GM23338 (cell line): Measurements from ENCODE around the gene ZNF670.

ENCODE experiments used
- CREB1 ChIP-seq: fragments of 250-450 bp; sonication (Bioruptor Pico); IDR thresholded peaks from 2 replicates; pipeline ENCODE4 v1.5.0; 2020; ENCODE audit warnings: low read depth, mild to moderate bottlenecking, moderate library complexity
- EZH2 ChIP-seq: fragments of 200-600 bp; sonication (generic); IDR thresholded peaks from one replicate; pipeline ENCODE4 v1.8.0; 2017; ENCODE audit warnings: antibody characterized with exemption, mild to moderate bottlenecking, low read depth; ENCODE audit not compliant: unreplicated experiment
- EZH2phosphoT487 ChIP-seq: fragments of 200-600 bp; sonication (generic); IDR thresholded peaks from one replicate; pipeline ENCODE4 v1.8.1; 2018; ENCODE audit warnings: antibody characterized with exemption; ENCODE audit not compliant: unreplicated experiment
- JUNB ChIP-seq: IDR thresholded peaks from one replicate; pipeline ENCODE4 v1.6.1; 2016; ENCODE audit warnings: antibody characterized with exemption; ENCODE audit not compliant: unreplicated experiment
- NANOG ChIP-seq: IDR thresholded peaks from 2 replicates; pipeline ENCODE4 v1.6.1; 2016; ENCODE audit warnings: antibody characterized with exemption, borderline replicate concordance
- POLR2AphosphoS5 ChIP-seq: IDR thresholded peaks from 2 replicates; pipeline ENCODE4 v1.6.1; 2016; ENCODE audit warnings: antibody characterized with exemption, low read depth
- REST ChIP-seq: IDR thresholded peaks from one replicate; pipeline ENCODE4 v1.6.1; 2018; ENCODE audit warnings: antibody characterized with exemption; ENCODE audit not compliant: unreplicated experiment
- STAT1 ChIP-seq: IDR thresholded peaks from one replicate; pipeline ENCODE4 v1.6.1; 2016; ENCODE audit warnings: antibody characterized with exemption; ENCODE audit not compliant: unreplicated experiment
- ZNF114 ChIP-seq: fragments of 250-450 bp; sonication (Bioruptor Pico); IDR thresholded peaks from 2 replicates; pipeline ENCODE4 v1.5.0; 2020; ENCODE audit warnings: mild to moderate bottlenecking, moderate library complexity
- TF ChIP-seq, protein P1 (sequence below), 2 experiments: fragments of 200-600 bp in 1 of 2; sonication (generic) in 1 of 2; conservative IDR thresholded peaks; 2 replicates each; pipeline versions ENCODE4 v1.5.1 to v1.6.1; 2016 to 2017; ENCODE audit warnings: antibody characterized with exemption in 2 of 2, low read depth in 2 of 2, mild to moderate bottlenecking in 2 of 2, moderate library complexity in 1 of 2
- TF ChIP-seq, protein P2 (sequence below): IDR thresholded peaks from 2 replicates; pipeline ENCODE4 v1.6.1; 2016; ENCODE audit warnings: antibody characterized with exemption
- TF ChIP-seq, protein P3 (sequence below): fragments of 250-450 bp; sonication (Bioruptor Pico); IDR thresholded peaks from 2 replicates; pipeline ENCODE4 v1.5.0; 2020; ENCODE audit warnings: mild to moderate bottlenecking, moderate library complexity

DNA sequence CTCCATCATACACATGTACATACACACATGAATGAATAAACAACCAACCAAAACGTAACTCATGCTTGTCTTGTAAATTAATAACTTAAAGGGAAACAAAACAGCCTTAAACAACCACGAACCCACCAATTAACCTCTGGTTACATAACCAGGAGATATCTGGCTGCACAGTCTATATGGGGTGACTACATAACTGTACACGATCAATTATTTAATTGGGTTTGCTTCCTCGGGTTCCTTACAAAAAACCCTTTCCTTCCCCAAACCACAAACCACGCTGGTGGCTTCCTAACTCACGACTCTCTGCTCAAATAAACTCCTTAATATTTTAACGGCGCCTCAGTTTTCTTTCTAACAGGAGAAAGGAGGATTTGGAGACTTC lies 744 bp downstream of the ZNF670 start:
- TF ChIP-seq, protein P1, sequence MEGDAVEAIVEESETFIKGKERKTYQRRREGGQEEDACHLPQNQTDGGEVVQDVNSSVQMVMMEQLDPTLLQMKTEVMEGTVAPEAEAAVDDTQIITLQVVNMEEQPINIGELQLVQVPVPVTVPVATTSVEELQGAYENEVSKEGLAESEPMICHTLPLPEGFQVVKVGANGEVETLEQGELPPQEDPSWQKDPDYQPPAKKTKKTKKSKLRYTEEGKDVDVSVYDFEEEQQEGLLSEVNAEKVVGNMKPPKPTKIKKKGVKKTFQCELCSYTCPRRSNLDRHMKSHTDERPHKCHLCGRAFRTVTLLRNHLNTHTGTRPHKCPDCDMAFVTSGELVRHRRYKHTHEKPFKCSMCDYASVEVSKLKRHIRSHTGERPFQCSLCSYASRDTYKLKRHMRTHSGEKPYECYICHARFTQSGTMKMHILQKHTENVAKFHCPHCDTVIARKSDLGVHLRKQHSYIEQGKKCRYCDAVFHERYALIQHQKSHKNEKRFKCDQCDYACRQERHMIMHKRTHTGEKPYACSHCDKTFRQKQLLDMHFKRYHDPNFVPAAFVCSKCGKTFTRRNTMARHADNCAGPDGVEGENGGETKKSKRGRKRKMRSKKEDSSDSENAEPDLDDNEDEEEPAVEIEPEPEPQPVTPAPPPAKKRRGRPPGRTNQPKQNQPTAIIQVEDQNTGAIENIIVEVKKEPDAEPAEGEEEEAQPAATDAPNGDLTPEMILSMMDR (conservative IDR thresholded peaks at IDR 0.05; ENCODE audit: low read depth in 2 of 2): no peak
- TF ChIP-seq CREB1 (CRISPR knock-in tag) (no peak), REST (no peak), EZH2 (no peak), POLR2AphosphoS5 (no peak), ZNF114 (no peak), EZH2phosphoT487 (no peak), NANOG (no peak), STAT1 (no peak), JUNB (no peak)
- TF ChIP-seq, protein P2, sequence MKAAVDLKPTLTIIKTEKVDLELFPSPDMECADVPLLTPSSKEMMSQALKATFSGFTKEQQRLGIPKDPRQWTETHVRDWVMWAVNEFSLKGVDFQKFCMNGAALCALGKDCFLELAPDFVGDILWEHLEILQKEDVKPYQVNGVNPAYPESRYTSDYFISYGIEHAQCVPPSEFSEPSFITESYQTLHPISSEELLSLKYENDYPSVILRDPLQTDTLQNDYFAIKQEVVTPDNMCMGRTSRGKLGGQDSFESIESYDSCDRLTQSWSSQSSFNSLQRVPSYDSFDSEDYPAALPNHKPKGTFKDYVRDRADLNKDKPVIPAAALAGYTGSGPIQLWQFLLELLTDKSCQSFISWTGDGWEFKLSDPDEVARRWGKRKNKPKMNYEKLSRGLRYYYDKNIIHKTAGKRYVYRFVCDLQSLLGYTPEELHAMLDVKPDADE: no peak
- TF ChIP-seq, protein P3, sequence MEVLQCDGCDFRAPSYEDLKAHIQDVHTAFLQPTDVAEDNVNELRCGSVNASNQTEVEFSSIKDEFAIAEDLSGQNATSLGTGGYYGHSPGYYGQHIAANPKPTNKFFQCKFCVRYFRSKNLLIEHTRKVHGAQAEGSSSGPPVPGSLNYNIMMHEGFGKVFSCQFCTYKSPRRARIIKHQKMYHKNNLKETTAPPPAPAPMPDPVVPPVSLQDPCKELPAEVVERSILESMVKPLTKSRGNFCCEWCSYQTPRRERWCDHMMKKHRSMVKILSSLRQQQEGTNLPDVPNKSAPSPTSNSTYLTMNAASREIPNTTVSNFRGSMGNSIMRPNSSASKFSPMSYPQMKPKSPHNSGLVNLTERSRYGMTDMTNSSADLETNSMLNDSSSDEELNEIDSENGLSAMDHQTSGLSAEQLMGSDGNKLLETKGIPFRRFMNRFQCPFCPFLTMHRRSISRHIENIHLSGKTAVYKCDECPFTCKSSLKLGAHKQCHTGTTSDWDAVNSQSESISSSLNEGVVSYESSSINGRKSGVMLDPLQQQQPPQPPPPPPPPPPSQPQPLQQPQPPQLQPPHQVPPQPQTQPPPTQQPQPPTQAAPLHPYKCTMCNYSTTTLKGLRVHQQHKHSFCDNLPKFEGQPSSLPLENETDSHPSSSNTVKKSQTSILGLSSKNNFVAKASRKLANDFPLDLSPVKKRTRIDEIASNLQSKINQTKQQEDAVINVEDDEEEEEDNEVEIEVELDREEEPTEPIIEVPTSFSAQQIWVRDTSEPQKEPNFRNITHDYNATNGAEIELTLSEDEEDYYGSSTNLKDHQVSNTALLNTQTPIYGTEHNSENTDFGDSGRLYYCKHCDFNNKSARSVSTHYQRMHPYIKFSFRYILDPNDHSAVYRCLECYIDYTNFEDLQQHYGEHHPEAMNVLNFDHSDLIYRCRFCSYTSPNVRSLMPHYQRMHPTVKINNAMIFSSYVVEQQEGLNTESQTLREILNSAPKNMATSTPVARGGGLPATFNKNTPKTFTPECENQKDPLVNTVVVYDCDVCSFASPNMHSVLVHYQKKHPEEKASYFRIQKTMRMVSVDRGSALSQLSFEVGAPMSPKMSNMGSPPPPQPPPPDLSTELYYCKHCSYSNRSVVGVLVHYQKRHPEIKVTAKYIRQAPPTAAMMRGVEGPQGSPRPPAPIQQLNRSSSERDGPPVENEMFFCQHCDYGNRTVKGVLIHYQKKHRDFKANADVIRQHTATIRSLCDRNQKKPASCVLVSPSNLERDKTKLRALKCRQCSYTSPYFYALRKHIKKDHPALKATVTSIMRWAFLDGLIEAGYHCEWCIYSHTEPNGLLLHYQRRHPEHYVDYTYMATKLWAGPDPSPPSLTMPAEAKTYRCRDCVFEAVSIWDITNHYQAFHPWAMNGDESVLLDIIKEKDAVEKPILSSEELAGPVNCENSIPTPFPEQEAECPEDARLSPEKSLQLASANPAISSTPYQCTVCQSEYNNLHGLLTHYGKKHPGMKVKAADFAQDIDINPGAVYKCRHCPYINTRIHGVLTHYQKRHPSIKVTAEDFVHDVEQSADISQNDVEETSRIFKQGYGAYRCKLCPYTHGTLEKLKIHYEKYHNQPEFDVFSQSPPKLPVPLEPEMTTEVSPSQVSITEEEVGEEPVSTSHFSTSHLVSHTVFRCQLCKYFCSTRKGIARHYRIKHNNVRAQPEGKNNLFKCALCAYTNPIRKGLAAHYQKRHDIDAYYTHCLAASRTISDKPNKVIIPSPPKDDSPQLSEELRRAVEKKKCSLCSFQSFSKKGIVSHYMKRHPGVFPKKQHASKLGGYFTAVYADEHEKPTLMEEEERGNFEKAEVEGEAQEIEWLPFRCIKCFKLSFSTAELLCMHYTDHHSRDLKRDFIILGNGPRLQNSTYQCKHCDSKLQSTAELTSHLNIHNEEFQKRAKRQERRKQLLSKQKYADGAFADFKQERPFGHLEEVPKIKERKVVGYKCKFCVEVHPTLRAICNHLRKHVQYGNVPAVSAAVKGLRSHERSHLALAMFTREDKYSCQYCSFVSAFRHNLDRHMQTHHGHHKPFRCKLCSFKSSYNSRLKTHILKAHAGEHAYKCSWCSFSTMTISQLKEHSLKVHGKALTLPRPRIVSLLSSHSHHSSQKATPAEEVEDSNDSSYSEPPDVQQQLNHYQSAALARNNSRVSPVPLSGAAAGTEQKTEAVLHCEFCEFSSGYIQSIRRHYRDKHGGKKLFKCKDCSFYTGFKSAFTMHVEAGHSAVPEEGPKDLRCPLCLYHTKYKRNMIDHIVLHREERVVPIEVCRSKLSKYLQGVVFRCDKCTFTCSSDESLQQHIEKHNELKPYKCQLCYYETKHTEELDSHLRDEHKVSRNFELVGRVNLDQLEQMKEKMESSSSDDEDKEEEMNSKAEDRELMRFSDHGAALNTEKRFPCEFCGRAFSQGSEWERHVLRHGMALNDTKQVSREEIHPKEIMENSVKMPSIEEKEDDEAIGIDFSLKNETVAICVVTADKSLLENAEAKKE (CRISPR knock-in tag): no peak
